Breast epithelium (tissue), 3 donors: ENCODE data around the gene TEX22.

Source experiments
- CTCF ChIP-seq, 3 donors: fragments of 450-650 bp; IDR thresholded peaks; one replicate each; pipeline ENCODE4 v1.5.1; 2016 to 2017; ENCODE audit warnings: antibody characterized with exemption in 3 of 3, mild to moderate bottlenecking in 3 of 3, moderate library complexity in 3 of 3
- POLR2A ChIP-seq: fragments of 450-650 bp; IDR thresholded peaks from one replicate; pipeline ENCODE4 v1.6.1; 2016; ENCODE audit warnings: antibody characterized with exemption, mild to moderate bottlenecking, moderate library complexity
- POLR2AphosphoS5 ChIP-seq, 3 donors: sonication (generic); formaldehyde crosslinking; IDR thresholded peaks; one replicate each; pipeline ENCODE4 v1.6.1; 2017; ENCODE audit warnings: antibody characterized with exemption in 3 of 3

DNA sequence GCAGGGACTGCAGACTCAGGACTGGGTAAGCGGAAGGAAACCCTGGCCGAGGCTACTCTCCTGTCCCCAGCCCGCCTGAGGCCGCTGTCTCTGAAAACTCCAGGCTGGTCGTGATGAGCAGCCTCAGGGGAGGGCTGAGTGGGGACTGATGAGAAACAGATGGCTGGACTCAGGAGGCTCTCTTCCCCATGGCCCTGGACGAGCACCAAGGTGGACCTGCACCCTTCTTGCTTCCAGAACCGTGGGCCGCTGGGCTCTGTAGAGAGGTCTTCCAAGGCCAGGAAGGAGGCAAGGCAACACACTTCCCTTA lies 1.1 kb downstream of the TEX22 start:
- TF ChIP-seq CTCF (IDR thresholded peaks at IDR 0.05) (no peak), POLR2A (no peak), POLR2AphosphoS5 (IDR thresholded peaks at IDR 0.05) (no peak)
